CD4-positive, alpha-beta memory T cell (primary cell): ENCODE results near the gene S100A11. TPM values are rescaled to one million over a fixed set of nuclear protein-coding genes. Genes with fewer than 3 reads are reported as not detected.

Source experiments
- polyA plus RNA-seq, 2 donors: library from polyadenylated mRNA; unstranded; fragments of 300-500 nt; fragmentation: Illumina TruSeq; gene quantifications; one replicate each; pipeline ENCODE4 v1.2.3, GENCODE V29; 2021
- total RNA-seq, 2 experiments: library from RNA; stranded (reverse); gene quantifications; one replicate each; pipeline ENCODE4 v1.2.3, GENCODE V29; 2021

Gene S100A11
- total and polyA plus RNA-seq, 4 experiments from 2014 or later = 239 to 1,204 (median 429) TPM

Other genes starting within 250 kb of the S100A11 start
- 10 to 100 TPM; 29.1 to 29.3 TPM for gene TDRKH, start 246.5 kb downstream of the S100A11 start, total RNA-seq
- 10 to 100 TPM; 16.6 to 18.8 TPM for gene TDRKH, start 246.5 kb downstream of the S100A11 start, polyA plus RNA-seq
- gene LINGO4, start 231.6 kb downstream of the S100A11 start, total RNA-seq = under 1 TPM; 0.36 to 0.52 TPM
- gene LINGO4, start 231.6 kb downstream of the S100A11 start, polyA plus RNA-seq = under 1 TPM in 1 of 2 donors, not detected in 1; 0.20 TPM
- gene RORC, start 205.2 kb downstream of the S100A11 start, total RNA-seq = 10 to 100 TPM in 1 of 2 experiments, 1 to 10 TPM in 1; 10.0 to 11.2 TPM
- gene RORC, start 205.2 kb downstream of the S100A11 start, polyA plus RNA-seq = 10 to 100 TPM; 14.8 to 43.1 TPM
- 1 to 10 TPM; 1.0 to 1.7 TPM for gene C2CD4D, start 197.2 kb downstream of the S100A11 start, total RNA-seq
- gene C2CD4D, start 197.2 kb downstream of the S100A11 start, polyA plus RNA-seq = 1 to 10 TPM; 1.3 to 3.4 TPM
- not detected for gene THEM5, start 183.3 kb downstream of the S100A11 start, total RNA-seq
- under 1 TPM in 1 of 2 donors, not detected in 1; 0.40 TPM for gene THEM5, start 183.3 kb downstream of the S100A11 start, polyA plus RNA-seq
- gene THEM4, start 127.5 kb downstream of the S100A11 start, total RNA-seq = 100 to 1,000 TPM; 105 to 106 TPM
- 100 to 1,000 TPM; 113 to 122 TPM for gene THEM4, start 127.5 kb downstream of the S100A11 start, polyA plus RNA-seq
- 100 to 1,000 TPM; 218 to 231 TPM for gene S100A10, start 43.1 kb downstream of the S100A11 start, total RNA-seq
- gene S100A10, start 43.1 kb downstream of the S100A11 start, polyA plus RNA-seq = 1,000 to 10,000 TPM in 1 of 2 donors, 100 to 1,000 TPM in 1; 855 to 1,427 TPM
- not detected for gene TCHHL1, start 52.1 kb upstream of the S100A11 start, total RNA-seq
- not detected for gene TCHHL1, start 52.1 kb upstream of the S100A11 start, polyA plus RNA-seq
- gene TCHH, start 78.4 kb upstream of the S100A11 start, total RNA-seq = under 1 TPM in 1 of 2 experiments, not detected in 1; 0.06 TPM
- not detected for gene TCHH, start 78.4 kb upstream of the S100A11 start, polyA plus RNA-seq
- gene RPTN, start 122.2 kb upstream of the S100A11 start, total RNA-seq = not detected
- gene RPTN, start 122.2 kb upstream of the S100A11 start, polyA plus RNA-seq = not detected
- not detected for gene HRNR, start 187.2 kb upstream of the S100A11 start, total RNA-seq
- gene HRNR, start 187.2 kb upstream of the S100A11 start, polyA plus RNA-seq = not detected